ENCODE measurements around the gene PTX3.

PTX3 gene

DNA sequence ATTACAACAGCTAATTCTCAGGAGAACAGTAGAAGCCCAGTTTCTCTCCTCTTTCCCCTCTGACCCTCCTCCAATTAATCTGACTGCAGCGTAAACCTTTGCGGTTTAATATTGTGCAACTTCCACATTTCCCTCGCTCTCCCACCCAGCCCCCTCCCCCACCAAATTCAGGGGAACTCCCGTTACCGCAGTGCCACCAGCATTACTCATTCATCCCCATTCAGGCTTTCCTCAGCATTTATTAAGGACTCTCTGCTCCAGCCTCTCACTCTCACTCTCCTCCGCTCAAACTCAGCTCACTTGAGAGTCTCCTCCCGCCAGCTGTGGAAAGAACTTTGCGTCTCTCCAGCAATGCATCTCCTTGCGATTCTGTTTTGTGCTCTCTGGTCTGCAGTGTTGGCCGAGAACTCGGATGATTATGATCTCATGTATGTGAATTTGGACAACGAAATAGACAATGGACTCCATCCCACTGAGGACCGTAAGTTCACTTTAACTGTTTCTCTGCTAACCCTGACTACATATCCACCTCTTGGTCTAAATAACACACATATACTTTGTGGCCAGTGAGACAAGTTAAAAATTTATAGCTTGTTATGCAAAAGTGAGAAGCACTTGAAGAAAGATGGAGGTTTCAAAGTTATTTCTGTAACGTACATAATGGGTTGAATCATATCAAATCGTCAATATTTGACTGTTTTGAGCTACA is at the start of gene PTX3:
TSS of gene PTX3 (plus strand) at position 268 of the 709 bp plus-strand sequence. CDS start at position 352, 84 bp downstream.
- no peak for DNase-seq (ENCODE audit: low read depth)

DNA sequence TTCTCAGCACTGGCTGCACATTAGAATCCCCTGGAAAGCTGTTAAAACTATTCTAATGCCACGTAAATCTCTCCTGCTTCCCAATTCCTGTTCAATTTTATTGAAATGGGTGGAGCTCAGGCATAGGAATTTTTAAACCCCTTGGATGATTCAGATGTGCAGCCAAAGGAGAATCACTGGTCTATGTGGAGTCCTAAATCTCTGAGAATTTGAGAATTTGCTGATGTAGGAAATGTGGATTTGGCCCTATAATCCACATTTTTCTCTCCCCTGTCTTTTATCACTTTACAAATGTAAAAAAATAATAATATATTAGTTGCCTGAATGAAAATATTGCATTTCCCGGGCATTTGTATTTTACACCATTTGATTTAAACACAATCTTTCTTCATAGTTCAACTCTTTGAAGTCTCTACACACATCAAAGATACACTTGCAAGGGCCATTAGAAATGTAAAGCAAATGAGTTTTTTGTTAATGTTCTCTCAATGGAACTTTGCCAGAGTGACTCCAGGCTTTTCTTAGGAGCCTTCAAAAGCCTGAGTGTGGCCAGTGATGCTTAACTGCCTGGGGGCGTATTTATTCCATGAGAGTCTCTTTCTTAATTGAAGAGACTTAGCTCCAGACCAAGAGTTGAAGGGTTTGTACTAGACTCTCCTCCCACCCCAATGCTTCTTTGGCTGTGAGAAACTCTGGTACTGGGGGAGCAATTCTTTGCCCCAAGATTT is 48.8 kb upstream of the PTX3 start:
- no peak for DNase-seq (ENCODE audit: low read depth)

DNA sequence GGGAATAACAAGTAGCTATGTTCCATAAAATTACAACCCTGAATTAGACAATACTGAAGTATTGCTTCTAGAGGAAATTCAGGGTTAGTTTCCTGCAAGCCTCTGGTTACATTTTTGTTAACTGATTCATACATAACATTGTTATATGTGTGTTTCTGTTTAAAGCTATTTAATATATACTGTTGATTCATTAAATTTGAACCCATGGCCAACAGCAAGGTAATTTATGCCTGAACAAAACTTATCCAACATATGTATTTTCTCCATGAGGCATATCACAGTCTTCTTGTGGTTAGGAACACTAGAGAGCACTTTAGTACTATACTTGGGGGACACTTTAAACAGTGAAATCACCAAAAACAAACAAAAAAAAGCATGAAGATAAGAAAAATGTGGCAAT is 47.7 kb upstream of the PTX3 start:
- DNase-seq (ENCODE audit: low read depth): no peak

DNA sequence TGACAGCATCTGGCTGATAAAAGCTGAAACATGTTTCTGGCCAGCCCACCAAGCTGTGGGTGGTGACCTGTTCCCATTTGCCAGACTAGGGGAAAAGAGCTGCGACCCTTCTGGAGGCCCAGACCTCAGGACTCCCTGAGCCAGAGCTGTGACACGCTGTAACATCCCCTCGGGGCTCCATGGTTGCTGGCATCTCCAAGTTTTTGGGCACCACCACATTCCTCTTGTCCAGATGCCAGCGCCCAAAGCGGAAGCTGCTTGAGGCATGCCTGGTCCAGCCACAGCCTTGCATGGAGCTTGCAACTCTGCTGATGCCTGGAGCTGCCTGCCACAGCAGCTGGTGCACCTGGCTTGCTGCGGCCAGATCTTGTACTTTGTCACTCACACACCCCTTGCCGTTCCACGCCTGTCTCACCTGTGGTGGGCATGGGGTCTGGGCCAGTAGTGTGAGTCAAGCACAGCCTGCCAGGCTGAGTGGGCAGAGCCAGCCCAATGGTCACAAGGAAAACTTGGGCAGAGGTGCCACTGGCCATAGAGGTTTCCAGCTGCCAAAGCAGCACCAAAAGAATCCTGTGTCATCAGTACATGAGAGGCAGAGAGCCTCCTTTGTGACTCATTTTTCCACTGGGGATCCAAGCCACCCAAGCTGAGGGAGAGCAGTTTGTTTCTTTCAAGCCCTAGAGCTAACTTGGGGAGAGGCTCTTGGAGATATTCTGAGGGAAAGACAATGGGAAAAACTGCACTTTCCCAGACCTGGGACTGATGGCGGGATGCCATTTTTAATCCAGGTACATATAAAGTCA is 45.7 kb upstream of the PTX3 start:
- DNase-seq (ENCODE audit: low read depth): no peak

DNA sequence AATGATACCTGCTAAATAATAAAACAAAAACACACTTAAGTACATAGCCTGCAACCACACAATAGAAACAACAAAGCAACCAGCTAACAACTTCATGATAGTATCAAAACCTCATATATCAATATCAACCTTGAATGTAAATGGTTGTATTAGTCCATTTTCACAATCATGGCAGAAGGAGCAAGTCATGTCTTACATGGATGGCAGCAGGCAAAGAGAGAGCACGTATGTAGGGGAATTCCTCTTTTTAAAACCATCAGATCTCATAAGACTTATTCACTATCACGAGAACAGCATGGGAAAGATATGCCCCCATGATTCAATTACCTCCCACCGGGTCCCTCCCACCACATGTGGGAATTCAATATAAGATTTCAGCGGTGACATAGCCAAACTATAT is 44.5 kb upstream of the PTX3 start:
- no peak for DNase-seq (ENCODE audit: low read depth)

DNA sequence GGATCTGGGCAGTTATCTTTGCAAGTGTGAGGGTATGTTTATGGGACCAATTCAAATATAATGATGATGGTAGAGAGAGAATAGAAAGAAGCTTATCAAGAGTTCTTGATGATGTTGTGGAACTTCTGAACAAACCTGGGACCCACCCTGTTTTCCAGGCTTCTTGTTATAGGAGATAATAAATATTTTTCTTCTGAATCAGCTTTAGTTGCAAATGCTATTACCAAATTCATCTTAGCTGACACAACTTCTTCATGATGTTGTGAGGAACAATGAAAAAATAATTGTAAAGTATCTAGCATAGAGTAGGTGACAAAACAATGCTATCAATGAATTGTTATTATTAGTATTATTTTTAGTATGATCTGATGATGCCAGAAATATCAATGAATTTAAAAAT is 43.5 kb upstream of the PTX3 start:
- no peak for DNase-seq (ENCODE audit: low read depth)

DNA sequence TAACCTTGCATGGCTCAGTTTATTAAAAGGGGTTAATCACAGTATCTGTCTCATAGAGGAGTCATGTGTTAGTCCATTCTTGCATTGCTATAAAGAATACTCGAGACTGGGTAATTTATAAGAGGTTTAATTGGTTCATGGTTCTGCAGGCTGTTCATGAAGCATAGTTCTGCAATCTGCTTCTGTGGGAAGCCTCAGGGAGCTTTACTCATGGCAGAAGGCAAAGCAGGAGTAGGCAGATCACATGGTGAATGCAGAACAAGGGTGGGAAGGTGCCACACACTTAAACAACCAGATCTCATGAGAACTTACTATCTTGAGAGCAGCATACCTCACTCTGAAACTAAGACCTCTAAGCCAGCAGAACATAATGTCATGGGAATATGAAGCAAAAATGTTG is 42.2 kb upstream of the PTX3 start:
- no peak for DNase-seq (ENCODE audit: low read depth)

DNA sequence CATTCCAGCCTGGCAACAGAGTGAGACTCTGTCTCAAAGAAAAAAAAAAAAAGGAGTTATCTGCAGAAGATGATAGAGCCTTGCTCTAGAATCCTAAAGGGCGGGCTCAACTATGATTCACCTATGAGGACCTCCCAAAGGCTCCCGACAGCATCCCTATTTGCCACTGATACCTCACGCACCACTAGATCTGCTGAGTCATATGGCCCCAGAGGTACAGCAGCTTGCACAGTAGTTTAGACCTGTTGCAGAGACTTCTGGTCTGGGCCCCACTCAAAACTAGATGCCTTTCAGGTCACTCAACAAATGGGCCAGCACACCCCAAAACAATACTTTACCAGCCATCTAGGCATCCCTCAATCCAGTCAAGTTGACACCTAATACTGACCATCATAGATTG is 38.1 kb upstream of the PTX3 start:
- DNase-seq (ENCODE audit: low read depth): no peak

DNA sequence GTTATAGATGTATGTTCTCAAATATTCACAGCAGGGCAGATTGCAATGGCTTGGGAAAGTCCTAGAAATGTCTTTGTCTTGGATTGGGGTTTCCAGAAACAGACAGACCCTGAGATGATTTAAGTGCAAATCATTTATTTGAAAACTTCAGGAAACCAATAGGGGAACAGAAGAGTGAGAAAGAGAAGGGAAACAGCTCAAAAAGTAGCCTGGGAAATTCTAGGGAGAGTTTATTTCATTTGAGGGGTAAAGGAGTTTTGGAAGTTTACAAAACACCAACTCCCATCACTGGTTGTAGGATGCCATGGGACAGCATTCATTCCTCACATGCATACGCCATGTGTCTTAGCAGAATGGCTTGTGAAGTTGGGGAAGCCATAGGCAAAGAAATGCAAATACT is 32.3 kb upstream of the PTX3 start:
- no peak for DNase-seq (ENCODE audit: low read depth)

DNA sequence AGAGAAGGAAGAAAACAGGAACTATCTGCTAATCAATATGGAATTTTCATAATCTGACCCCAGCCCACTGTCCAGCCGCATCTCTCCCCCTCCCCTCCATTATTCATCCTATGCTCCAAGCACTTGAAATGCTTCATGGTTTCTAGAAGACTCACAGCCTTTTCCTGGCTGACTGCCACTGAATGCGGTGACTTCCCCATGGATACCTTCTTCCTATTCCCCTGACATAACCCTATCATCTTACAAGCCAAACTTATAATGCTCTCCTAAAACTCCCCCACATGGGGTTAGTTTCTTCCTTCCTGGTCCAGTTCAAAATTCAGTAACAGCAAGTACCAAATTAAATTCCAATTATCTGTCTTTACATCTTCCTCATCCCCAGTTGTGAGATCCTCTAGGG is 31.2 kb upstream of the PTX3 start:
- no peak for DNase-seq (ENCODE audit: low read depth)

DNA sequence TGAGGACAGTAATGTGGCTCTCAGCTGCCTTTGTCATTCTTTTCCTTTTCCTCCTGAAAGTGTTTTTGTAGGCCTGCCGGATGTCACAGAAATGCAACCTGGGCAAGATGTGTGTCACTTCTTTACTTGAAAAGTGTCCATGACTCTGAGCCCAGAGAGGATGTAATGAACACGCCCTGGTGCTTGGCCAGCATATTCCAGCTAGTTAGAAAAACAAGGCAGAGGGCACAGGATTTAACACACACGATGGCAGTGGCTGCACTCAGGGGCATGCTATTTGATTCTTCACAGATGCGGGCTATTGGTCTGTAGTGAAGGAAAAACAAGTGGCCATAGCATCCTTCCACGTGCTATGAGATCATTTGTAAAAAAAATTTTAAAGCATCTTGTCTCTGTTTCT is 30.3 kb upstream of the PTX3 start:
- DNase-seq (ENCODE audit: low read depth): no peak

DNA sequence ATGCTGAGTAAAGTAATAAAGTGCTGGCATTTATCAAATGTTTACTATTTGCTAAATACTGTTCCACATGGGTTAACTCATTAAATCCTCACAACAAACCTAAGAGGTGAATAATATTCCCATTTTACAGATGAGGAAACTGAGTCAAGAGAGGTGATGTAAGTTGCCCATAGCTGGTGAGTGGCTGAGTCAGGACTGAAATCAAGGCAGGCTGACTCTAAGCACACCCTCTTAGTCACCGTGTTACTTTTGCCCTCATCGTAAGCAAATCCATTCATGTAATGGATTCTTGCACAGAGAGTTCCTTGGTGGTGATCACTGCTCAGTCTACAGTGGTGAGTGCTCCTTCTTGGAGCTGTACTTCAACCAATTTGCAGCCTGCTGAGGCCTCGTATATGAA is 28.9 kb upstream of the PTX3 start:
- DNase-seq (ENCODE audit: low read depth): no peak

DNA sequence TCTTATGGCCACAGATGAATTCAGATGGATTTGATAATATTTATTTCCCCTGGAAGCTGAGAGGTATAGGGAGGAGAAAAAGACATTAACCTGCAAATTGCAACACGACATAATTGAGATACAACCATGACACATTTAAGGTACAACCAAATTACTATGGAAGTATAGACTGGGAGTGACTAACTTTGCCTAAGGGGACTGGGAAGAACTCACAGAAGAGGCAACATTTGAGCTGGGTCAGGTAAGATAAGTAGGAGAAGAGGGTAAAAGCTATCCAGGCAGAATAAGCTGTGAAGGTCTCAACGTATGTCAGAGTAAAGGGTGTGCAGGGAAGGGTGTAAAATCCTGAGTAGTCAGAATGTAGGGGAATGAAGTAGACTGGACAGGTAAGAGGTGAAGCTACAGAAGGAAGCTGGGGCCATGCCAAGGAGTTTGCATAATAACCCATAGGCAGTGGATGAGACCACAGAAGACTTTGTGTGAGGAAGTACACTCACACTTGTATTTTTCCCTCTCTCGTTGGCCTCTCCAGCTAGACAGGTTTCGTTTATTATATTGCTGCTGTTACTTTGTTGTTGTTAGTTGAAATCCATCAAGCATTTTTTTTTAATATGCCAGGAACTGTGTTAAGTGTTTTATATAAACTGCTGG is 28.0 kb upstream of the PTX3 start:
- no peak for DNase-seq (ENCODE audit: low read depth)

DNA sequence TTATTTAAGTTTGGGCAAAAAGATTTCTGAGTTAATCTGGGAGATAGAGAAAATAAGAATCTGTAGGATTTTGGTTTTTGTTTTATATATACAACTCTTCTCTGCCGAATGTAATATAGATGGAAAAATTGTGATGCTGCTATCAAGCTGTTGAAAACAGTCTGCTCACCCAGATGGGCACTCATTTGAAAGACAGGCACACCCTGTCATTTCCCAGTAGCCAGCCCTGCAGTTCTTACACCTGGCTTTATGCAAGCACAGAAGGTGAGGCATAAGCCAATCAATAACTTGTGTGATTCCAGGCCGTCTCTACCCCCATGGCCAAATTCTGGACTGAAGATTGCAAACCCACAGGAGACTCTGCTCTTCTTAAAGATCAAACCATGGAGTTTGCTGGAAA is 27.1 kb upstream of the PTX3 start:
- no peak for DNase-seq (ENCODE audit: low read depth)

DNA sequence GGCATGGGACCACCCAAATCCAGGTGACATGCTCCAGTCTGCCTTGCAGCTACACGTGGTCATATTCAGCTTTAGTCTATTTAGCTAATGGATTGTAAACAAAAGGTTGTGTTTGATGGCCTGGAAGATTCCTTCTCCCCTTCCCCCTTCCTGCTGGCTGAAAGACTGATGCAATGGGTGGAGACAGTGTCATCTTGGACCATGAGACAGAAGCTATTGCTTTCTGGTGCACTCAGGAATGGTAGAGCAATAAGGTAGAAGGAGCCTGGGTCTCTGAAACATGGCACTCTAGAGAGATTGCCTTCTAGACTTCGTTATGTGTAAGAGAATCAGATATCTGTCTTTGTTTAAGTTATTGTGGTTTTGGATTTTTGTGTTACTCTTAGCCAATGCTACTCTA is 25.7 kb upstream of the PTX3 start:
- no peak for DNase-seq (ENCODE audit: low read depth)

DNA sequence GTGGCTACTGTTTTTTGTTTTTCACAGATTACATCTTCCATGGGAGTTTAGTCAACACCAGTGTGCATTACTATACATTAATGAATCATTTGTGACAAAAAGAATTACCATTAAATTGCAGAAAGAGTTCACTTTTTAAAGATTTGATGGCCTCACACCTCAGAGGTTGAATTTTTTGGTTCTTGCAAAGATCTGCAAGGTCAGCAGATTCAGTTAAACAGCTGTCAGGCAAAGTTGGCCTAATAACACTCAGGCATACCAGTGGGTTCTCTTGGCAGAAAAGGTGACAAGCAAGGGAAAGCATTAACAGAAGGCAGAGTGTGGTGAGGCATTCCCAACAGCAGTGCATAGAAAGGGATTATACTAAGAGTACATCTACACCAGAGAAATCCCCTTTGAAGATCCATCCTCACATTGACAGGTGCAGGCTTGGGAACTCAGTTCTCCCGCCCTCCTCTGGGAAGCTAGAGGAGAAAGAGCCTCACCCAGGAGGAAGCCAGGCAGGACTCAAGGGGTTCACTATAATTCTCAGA is 24.3 kb upstream of the PTX3 start:
- DNase-seq (ENCODE audit: low read depth): no peak

DNA sequence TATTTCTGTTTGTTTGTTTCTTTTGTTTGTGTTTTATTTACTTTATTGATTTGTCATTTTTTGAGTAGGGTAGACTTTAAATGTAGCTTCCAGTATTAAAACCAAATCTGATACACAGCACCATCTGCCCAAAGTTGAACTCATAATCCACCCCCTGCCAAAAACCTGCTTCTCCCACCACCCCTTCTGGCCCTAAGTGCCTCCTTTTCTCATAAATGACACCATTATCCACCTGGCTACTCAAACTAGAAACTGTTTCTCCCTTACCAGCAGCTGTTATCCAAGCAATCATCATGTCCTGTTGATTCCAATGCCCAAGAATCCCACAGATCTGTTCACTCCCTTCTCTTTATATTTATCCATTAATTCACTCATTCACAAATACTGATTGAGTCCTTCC is 21.8 kb upstream of the PTX3 start:
- no peak for DNase-seq (ENCODE audit: low read depth)

DNA sequence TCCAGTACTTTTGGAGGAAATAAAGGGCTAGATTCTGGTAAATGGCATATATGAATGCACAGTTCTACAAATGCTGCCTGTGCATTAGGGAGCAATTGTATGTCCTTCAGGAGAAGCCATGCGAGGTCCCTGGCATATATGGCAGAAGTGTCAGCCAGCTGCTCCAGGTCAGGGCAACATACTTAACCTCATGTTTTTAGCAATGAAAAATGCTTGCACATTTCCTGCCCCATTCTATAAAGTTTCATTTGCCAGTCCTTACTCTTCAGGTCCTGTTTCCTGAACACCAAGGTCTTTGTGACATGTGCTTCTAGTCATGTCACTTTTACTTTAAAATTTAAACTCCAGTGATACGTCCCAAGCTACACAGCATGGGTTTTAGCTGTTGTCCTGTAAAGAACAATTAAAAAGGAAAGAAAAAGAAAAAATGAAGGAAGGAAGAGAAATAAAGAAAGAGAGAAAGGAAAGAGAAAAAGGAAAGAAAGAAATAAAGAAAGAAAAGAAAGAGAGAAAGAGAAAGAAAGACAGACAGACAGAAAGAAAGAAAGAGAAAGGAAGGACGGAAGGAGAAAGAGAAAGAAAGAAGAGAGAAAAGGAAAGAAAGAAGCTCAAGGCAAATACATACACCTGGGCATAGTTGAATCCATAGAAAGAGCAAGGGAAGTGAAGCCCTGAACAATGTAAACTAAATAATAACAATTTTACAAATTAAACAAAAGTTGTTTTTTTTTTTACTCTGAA is 20.1 kb upstream of the PTX3 start:
- no peak for DNase-seq (ENCODE audit: low read depth)

DNA sequence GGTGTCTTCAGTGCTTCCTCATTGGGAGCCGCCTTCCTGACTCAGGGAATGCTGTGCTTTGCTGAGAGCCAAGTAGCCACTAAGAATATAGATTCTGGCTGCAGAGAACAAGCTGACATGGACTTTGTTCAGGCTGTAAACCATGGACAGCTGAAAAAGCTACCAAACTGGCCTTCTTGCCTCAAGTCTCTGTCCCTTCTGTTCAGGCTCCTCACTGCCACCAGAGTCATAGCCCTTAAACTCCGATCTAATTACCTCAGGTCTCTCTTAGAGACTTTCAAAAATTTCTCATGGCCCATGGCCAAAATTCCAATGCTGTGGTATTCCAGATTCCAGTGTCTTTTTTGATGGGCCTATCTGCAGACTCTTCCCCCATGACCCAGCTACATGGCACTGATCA is 19.4 kb upstream of the PTX3 start:
- DNase-seq (ENCODE audit: low read depth): no peak

DNA sequence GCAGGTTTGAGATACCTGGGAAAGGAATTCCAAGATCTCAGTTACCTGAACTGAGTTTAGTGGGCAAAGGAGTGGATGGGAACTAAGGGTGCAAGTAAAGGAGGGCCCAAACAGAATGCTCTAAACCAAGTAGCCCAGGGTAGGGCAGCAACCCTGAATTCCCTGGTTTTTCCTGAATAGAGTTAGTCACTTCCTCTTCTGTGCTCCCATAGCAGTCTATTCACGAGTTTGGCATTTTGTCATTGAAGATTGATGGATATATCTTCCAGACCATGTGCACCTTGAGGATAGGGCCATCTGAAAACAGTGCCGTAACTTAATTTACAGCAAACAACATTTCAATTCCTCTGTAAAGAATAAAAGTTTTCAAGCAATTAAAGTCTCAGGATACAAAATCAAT is 18.5 kb upstream of the PTX3 start:
- DNase-seq (ENCODE audit: low read depth): no peak

DNA sequence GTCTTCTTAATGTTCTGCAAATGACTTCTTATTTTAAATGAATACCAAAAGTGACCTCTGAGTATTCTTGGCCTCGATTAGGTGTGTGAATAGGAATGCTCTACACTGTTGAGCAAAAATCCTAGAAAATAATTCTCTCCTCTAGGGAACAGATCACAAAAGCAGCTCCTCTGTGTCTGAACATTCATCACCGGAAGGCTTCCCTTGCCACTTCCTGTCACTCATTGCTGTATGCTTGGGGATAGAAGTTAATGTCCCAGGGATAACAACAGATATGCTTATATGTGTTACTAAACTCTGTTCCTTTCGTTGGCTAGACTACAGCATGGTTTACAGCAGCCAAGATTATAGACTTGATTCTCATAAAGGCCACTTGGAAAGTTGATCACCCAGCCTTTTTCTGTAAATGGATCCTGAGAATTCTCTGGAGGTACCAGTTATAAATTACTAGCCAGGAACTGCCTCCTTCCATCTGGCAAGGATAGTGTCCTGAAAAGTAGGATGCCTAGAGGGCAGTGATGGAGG is 16.0 kb upstream of the PTX3 start:
- DNase-seq (ENCODE audit: low read depth): no peak

Measured in stimulated activated CD8-positive, alpha-beta memory T cell treated with anti-CD3 and anti-CD28 coated beads, Interleukin-7, amount 100 ng/mL, for 24 hours (primary cell).